ENCODE results near the gene HCAR2. TPM values are rescaled to one million over a fixed set of nuclear protein-coding genes. Genes with fewer than 3 reads are reported as not detected.

Gene HCAR2
- total RNA-seq, 3 donors from 2014 or later (not counting 1 experiment from before 2014, with no cell fraction given) = 1.3 to 8.5 (median 1.5) TPM

- H3K9me3 Mint-ChIP-seq = no peaks in the 10 kb centered on the region
- intact Hi-C loops (cut with micrococcal nuclease) = no loop called here
- H3K27ac Mint-ChIP-seq = no peak overlapping the region
- TF ChIP-seq CTCF (IDR thresholded peaks at IDR 0.05) = no peak
- Histone ChIP-seq H3K27ac (ENCODE audit: low read length) (no peak overlapping the region), H3K4me3 (ENCODE audit: low read length) (no peak overlapping the region), H3K9me3 (ENCODE audit: control insufficient read depth, insufficient read depth, low read length) (no peaks in the 10 kb centered on the region), H3K27me3 (ENCODE audit: control insufficient read depth, insufficient read depth, low read length) (no peaks in the 10 kb centered on the region), H3K36me3 (ENCODE audit: control insufficient read depth, insufficient read depth, low read length) (no peaks in the 10 kb centered on the region), H3K4me1 (ENCODE audit: control insufficient read depth, insufficient read depth, low read length) (peaks cover 2% of the 10 kb centered on the region)
- ATAC-seq (no peak), DNase-seq (no peak)
- no peak overlapping the region for H3K4me3 Mint-ChIP-seq
- H3K4me1 Mint-ChIP-seq = no peaks in the 10 kb centered on the region
- H3K27me3 Mint-ChIP-seq (ENCODE audit: low read depth in 2 of 2) = peaks cover 0 to 10% of the 10 kb centered on the region in 2 donors
- 58% methylated on average over 5 of the region's 6 CpGs for WGBS (ENCODE audit: insufficient coverage)
- no peaks in the 10 kb centered on the region for H3K36me3 Mint-ChIP-seq
These were observed 22.4 kb upstream of the HCAR2 start for GRCh38 chr12:122725452-122726079.

GRCh38 chr12:122724641-122725243 lies 21.6 kb upstream of the HCAR2 start:
- Mint-ChIP-seq H3K4me1 (no peaks in the 10 kb centered on the region), H3K36me3 (no peaks in the 10 kb centered on the region), H3K27ac (no peak overlapping the region), H3K27me3 (ENCODE audit: low read depth in 2 of 2) (peaks cover 0 to 10% of the 10 kb centered on the region in 2 donors), H3K4me3 (no peak overlapping the region), H3K9me3 (no peaks in the 10 kb centered on the region)
- H3K4me1 ChIP-seq (ENCODE audit: control insufficient read depth, insufficient read depth, low read length) = peaks cover 2% of the 10 kb centered on the region
- no peaks in the 10 kb centered on the region for H3K36me3 ChIP-seq (ENCODE audit: control insufficient read depth, insufficient read depth, low read length)
- no peak overlapping the region for H3K27ac ChIP-seq (ENCODE audit: low read length)
- no peak overlapping the region for H3K4me3 ChIP-seq (ENCODE audit: low read length)
- WGBS (ENCODE audit: insufficient coverage) = 82% methylated on average over 12 of the region's 12 CpGs
- H3K27me3 ChIP-seq (ENCODE audit: control insufficient read depth, insufficient read depth, low read length) = no peaks in the 10 kb centered on the region
- TF ChIP-seq CTCF (IDR thresholded peaks at IDR 0.05) = no peak
- intact Hi-C loops (cut with micrococcal nuclease) = no loop called here
- H3K9me3 ChIP-seq (ENCODE audit: control insufficient read depth, insufficient read depth, low read length) = no peaks in the 10 kb centered on the region
- DNase-seq (no peak), ATAC-seq (no peak)

- H3K4me1 ChIP-seq (ENCODE audit: control insufficient read depth, insufficient read depth, low read length) = peaks cover 2% of the 10 kb centered on the region
These were observed 19.2 kb upstream of the HCAR2 start for GRCh38 chr12:122722387-122722786.

More at GRCh38 chr12:122722387-122722786, 19.2 kb upstream of the HCAR2 start:
- intact Hi-C loops (cut with micrococcal nuclease) = no loop called here
- no peak overlapping the region for H3K4me3 Mint-ChIP-seq
- H3K27ac Mint-ChIP-seq = no peak overlapping the region
- ATAC-seq (no peak), DNase-seq (no peak)
- H3K9me3 ChIP-seq (ENCODE audit: control insufficient read depth, insufficient read depth, low read length) = no peaks in the 10 kb centered on the region
- no peak overlapping the region for H3K27ac ChIP-seq (ENCODE audit: low read length)
- no CpG with 5 or more reads among the region's 1 CpG for WGBS (ENCODE audit: insufficient coverage)
- H3K36me3 Mint-ChIP-seq = no peaks in the 10 kb centered on the region
- H3K36me3 ChIP-seq (ENCODE audit: control insufficient read depth, insufficient read depth, low read length) = no peaks in the 10 kb centered on the region
- H3K4me3 ChIP-seq (ENCODE audit: low read length) = no peak overlapping the region
- no peak for TF ChIP-seq CTCF (IDR thresholded peaks at IDR 0.05)
- peaks cover 0 to 4% of the 10 kb centered on the region in 2 donors for H3K27me3 Mint-ChIP-seq (ENCODE audit: low read depth in 2 of 2)
- H3K27me3 ChIP-seq (ENCODE audit: control insufficient read depth, insufficient read depth, low read length) = no peaks in the 10 kb centered on the region
- no peaks in the 10 kb centered on the region for H3K4me1 Mint-ChIP-seq
- H3K9me3 Mint-ChIP-seq = no peaks in the 10 kb centered on the region

All from natural killer cell (primary cell).